ENCODE data around the gene MYO3B.

GRCh38 chr2:170248574-170249393, 70.8 kb downstream of the MYO3B start:
- TF ChIP-seq CTCF (IDR thresholded peaks at IDR 0.05) (no peak), POLR2A (IDR thresholded peaks at IDR 0.05) (no peak)
